ENCODE measurements around the gene MRPS22. TPM values are rescaled to one million over a fixed set of nuclear protein-coding genes. Genes with fewer than 3 reads are reported as not detected.

Gene MRPS22
- total RNA-seq, result 10 to 100 TPM; 34.8 to 52.2 (median 40.7) TPM

- TF ChIP-seq CTCF (IDR thresholded peaks at IDR 0.05), result no peak
- DNase-seq (ENCODE audit: low spot score), result peak; percentile 52
Observed at GRCh38 chr3:139343895-139344856, at the start of gene MRPS22. MRPS22 (plus strand) TSS chr3:139344020; CDS start chr3:139344027, 7 bp downstream.

GRCh38 chr3:139295040-139295439 is 48.8 kb upstream of the MRPS22 start:
- no peak for TF ChIP-seq CTCF (IDR thresholded peaks at IDR 0.05)
- DNase-seq (ENCODE audit: low spot score), result no peak
- no peak for ATAC-seq (ENCODE audit: low FRiP score)

More at GRCh38 chr3:139343895-139344856, at the start of gene MRPS22:
- peak; percentile 87 for ATAC-seq (ENCODE audit: low FRiP score)

GRCh38 chr3:139296141-139296718 is 47.6 kb upstream of the MRPS22 start:
- ATAC-seq (ENCODE audit: low FRiP score), result no peak
- no peak for TF ChIP-seq CTCF (IDR thresholded peaks at IDR 0.05)
- DNase-seq (ENCODE audit: low spot score), result no peak

GRCh38 chr3:139297588-139298311 is 46.1 kb upstream of the MRPS22 start:
- TF ChIP-seq CTCF (IDR thresholded peaks at IDR 0.05), result no peak
- no peak for DNase-seq (ENCODE audit: low spot score)
- ATAC-seq (ENCODE audit: low FRiP score), result no peak

- DNase-seq (ENCODE audit: low spot score), result no peak
- ATAC-seq (ENCODE audit: low FRiP score), result no peak
- no peak for TF ChIP-seq CTCF (IDR thresholded peaks at IDR 0.05)
Observed at GRCh38 chr3:139299261-139300132, 44.3 kb upstream of the MRPS22 start.

GRCh38 chr3:139300416-139300815 is 43.4 kb upstream of the MRPS22 start:
- DNase-seq (ENCODE audit: low spot score), result no peak
- ATAC-seq (ENCODE audit: low FRiP score), result no peak
- no peak for TF ChIP-seq CTCF (IDR thresholded peaks at IDR 0.05)
